Daoy (cell line): ENCODE measurements around the gene PLEKHB2. TPM values are rescaled to one million over a fixed set of nuclear protein-coding genes. Genes with fewer than 3 reads are reported as not detected.
"Not testable (repeated sequence)": the region's sequence is repeated elsewhere in the genome, so short reads cannot be mapped to it uniquely, and the experiment has no call there.

Source experiments
- DNase-seq: peaks from one replicate; pipeline ENCODE4 v3.0.0-alpha.2; 2015; ENCODE audit warnings: low read depth
- total RNA-seq: library from RNA; depleted of rRNA; stranded (reverse); fragments of >200 nt; shearing (Covaris generic); gene quantifications from 2 replicates; pipeline ENCODE4 v1.2.3, GENCODE V29; 2014; rRNA removed

The PLEKHB2 gene
- total RNA-seq: 70.5 and 91.5 TPM in 2 replicates

DNA sequence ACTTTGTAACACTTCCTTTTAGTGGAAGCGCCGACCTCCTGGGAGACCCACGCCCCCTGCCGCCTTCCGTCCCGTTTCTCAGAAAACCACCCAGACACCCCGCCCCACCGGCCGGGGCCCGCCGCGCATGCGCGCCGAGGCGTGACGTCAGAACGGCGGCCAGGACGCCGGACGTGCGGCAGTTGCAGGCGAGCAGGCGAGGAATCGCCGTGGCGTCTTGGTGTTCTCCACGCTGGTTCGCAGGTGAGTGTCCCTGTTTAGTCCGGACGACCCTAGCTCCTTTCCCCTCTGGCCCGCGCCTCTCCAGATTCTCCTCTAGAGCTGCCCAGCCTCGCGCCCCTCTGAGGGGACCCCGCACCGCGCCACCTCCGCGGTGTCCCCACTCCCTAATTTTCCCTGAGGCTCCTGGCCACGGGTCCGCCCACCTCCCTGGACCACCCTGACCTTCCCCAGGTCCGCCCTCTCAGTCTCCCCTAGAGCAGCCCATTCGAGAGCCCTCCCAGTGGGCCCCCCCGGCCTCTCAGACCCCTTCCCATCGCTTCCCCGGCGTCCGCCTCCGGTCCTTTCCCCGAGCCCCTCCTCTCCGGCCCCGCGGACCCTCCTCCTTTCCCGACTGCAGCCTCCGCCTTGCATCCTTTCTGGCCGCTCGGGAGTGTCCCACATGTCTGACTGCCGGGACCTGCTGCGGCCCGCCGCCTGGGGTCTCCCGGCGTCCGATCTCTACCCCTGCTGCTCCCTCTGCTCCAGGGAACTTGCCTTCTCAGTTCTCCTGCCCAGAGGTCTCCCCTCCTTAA is at the start of gene PLEKHB2:
PLEKHB2 (plus strand) TSS at position 181 of the 794 bp plus-strand sequence. CDS start 15,606 bp downstream, outside the sequence.
- peak; percentile 93 for DNase-seq

- no peak for DNase-seq
Measured at GRCh38 chr2:131056204-131056931, 48.8 kb upstream of the PLEKHB2 start.

GRCh38 chr2:131056932-131057287 is 48.2 kb upstream of the PLEKHB2 start:
- no peak for DNase-seq

GRCh38 chr2:131058214-131058843 is 46.8 kb upstream of the PLEKHB2 start:
- DNase-seq: no peak

GRCh38 chr2:131058920-131059319 is 46.2 kb upstream of the PLEKHB2 start:
- DNase-seq: no peak

DNA sequence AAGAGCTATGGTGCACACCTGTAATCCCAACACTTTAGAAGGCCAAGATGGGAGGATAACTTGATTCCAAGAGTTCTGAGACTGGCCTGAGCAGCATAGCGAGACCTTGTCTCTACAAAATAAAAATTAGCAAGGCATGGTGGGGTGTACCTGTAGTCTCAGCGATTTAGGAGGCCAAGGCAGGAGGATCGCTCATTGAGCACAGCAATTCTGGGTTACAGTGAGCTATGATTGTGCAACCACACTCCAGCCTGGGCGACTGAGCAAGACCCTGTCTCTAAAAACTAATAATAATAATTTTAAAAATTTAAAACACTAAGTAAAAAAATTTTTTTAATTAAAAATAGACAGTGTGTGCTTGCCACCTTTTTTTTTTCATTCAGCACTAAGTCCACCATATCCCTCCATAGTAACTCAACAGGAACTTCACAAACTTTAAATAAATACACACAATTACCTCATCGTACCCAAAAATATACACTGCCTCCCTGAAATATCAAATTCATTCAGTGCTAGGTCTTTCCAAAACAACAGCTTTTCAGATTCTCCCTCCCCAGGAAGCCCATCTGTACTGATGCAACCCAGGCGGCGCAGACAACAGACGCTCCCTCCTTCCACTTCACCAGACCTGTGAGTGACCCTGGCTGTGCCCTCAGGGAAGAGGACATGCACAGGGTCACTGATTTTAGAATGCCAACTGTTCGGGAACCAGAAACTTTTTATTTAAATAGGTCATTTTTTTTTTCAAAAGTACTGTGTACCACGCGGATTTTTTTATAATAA is 41.4 kb upstream of the PLEKHB2 start:
- DNase-seq: no peak

DNA sequence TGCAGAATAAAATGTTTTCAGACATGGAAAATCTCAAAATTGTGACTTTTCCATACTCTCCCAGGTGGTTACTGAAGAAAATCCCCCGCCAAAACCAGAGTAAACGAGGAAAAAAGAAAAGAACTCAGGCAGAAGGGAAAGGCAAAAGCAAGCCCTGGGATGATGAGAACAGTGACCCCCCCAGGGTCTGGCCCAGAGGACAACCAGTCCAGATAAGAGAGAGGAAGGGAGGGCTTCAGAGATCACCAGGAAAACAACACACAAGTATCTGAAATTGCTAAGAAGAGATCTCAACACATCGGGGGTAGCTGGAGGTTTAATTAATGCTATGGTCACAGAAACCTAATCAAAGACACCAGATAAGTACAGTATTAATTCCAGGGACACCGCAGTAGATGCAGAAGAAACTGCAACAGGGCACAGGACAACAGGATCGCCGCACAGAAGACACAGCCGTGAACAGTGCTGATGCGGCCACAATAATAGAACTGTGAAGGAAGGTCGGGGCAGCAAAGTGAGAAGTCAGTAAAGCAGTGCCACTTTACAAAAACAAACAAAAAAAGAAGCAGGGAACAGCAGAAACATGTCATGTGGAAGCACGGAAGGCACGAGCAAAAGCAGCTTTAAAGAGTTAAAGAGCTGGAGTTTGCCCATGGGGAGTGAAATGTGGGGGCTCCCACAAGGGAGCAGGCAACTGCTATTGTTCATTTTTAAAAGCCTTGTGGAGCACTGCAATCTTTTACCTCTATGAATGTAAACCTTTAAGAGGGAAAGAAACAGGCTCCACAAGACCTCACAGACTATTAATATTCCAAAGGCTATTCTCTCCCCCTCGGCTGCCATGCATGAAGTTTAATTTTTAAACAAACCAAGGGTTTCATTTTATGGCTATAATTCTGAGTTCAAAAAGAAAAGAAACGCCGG is 40.3 kb upstream of the PLEKHB2 start:
- DNase-seq: no peak

GRCh38 chr2:131067465-131068125 is 37.5 kb upstream of the PLEKHB2 start:
- no peak for DNase-seq

- not testable (repeated sequence) for DNase-seq
Measured at GRCh38 chr2:131068172-131068571, 37.0 kb upstream of the PLEKHB2 start.

DNA sequence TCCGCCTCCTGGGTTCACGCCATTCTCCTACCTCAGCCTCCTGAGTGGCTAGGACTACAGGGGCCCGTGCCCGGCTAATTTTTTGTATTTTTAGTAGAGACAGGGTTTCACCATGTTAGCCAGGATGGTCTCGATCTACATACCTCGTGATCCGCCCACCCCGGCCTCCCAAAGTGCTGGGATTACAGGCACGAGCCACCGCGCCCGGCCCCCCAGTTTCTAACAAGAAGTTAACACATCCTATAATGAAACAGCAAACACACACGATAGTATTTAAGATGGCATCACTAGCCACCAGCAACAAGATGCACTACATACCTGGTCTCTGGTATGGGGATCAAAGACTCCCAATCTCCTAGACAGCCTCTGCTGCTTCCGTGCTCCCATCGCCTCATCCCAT is 29.6 kb upstream of the PLEKHB2 start:
- DNase-seq: not testable (repeated sequence)

GRCh38 chr2:131076707-131077106 is 28.4 kb upstream of the PLEKHB2 start:
- no peak for DNase-seq

DNA sequence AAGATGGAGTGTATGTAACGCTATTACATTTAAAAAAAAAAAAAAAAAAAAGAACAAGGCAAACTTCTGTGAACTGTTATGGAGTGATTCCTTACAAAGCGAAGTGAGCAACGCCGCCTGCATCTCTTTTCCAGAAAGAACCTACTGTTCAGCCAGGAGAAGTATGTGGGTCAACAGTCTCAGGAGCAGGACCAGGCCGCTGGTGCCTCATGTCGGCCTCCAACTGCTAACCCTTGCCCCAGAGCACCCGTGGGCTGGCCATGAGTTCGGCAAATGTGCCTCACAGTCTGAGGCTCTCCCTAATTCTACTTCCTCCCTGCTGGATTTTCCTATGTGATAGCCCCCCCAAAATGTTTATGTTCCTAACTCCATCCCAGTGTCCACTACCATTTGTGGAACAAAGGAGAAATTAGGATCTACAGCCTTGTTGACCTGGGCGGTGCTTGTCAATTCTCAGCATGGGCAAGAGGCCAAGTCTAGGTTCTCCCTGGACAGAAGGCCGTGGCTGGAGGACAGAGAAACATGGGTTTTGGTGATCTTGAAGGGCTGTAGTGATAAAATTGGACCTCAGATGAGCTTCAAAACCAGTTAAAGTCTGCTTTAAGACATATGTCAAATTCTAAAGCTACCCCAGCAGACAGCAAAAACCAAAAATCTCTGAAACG is 27.8 kb upstream of the PLEKHB2 start:
- DNase-seq: no peak

GRCh38 chr2:131077966-131078365 is 27.2 kb upstream of the PLEKHB2 start:
- no peak for DNase-seq

DNA sequence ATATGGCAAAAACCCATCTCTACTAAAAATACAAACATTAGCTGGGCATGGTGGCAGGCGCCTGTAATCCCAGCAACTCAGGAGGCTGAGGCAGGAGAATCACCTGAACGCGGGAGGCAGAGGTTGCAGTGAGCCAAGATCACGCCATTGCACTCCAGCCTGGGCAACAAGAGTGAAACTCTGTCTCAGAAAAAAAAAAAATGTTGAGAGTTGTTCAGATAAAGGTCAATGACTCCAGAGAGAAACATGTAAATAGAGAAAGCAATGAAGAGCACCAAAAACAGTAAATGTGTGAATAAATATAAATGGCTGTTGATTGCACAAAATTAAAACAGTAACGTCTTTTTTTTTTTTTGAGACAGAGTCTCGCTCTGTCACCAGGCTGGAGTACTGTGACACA is 25.2 kb upstream of the PLEKHB2 start:
- not testable (repeated sequence) for DNase-seq

DNA sequence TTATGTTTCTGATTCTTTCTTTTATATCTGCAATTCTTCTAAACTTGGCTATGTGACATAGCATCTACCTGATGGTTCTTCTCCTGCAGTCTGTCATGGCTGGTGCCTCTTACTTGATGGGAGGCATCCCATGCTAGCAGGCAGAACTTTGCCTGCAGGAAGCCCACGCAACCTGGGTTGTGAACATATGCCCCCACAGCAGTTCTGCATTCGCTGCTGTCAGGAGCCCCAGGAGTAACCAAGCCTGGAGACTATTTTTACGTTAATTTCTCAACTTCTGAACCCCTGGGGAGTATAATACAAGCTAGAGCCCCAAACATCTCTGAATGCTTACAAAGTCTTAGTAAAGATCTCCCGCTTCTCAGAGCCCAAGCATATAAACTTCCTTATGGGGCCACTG is 23.9 kb upstream of the PLEKHB2 start:
- DNase-seq: no peak

DNA sequence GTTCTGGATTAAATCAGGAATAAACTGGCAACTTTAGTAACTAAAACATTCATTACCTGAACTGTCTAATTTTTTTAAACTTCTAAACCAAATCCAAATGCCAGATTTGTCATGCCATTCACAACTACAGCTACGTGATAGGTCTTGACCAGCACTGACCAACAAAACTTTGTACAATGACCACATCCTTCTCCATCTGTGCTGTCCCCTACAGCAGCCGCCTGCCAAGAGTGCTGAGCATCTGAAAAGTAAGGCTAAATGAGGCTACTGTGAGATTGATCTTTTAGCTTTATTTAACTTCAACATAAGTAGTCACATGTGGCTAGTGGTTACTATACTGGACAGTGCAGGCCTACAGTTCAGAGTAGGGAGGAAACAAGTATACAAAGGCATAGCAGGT is 19.5 kb upstream of the PLEKHB2 start:
- DNase-seq: no peak

DNA sequence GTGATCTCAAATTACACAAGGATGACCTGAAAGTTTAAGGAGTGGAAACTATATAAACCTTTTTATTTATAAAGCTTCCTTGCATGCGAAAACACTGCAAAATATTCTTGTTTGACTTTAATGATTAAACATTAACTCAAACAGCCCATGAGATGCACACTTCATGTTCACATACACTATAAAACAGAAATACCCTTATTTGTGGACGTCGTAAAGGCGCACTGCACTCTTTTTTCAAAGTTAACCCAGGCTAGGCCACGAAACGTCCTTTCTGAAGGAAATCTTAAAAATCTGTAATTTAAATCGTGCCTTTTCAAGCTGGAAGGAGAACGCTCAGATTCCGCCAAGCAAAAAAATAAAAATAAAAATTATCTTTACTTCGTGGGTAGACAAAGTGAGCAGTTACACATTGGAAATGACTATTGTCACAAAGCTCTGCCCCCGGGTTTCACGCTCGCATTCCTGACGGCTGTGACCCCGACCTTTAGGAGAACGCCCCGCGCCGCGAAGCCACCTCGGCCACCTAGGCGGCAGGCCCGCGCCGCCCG is 12.6 kb upstream of the PLEKHB2 start:
- DNase-seq: no peak

GRCh38 chr2:131093006-131093695 is 12.0 kb upstream of the PLEKHB2 start, which contains the start of gene FAM168B:
TSS of gene FAM168B (minus strand) at chr2:131093460. CDS start at chr2:131082646, 10,814 bp downstream.
- DNase-seq: peak; percentile 95
